AG10803 (cell line): ENCODE results near the gene NDC80.
"Not testable (repeated sequence)": the region's sequence is repeated elsewhere in the genome, so short reads cannot be mapped to it uniquely, and the experiment has no call there.

Experiments used
- DNase-seq: peaks from one replicate; pipeline ENCODE4 v3.0.0; 2010; ENCODE audit warnings: low read depth
- H3K4me3 ChIP-seq: 2 replicates; pipeline ENCODE4 v1.5.1; 2011; ENCODE audit warnings: mild to moderate bottlenecking, low read length, control low read depth
- CTCF ChIP-seq: conservative IDR thresholded peaks from 2 replicates; pipeline ENCODE4 v1.5.1; 2011; ENCODE audit warnings: mild to moderate bottlenecking, low read length, control low read depth, inconsistent platforms

Gene NDC80

GRCh38 chr18:2571200-2572170 is at the start of gene NDC80, which contains the start of gene METTL4:
Gene NDC80 (plus strand): TSS chr18:2571557. CDS start chr18:2572986, 1,429 bp downstream.
Gene METTL4 (minus strand): TSS chr18:2571505. CDS start chr18:2567216, 4,289 bp downstream.
- DNase-seq, result peak; percentile 86
- H3K4me3 ChIP-seq, result peak within 1 kb of the TSS; percentile 89
- no peak for TF ChIP-seq CTCF

- DNase-seq, result no peak
- TF ChIP-seq CTCF, result no peak
Measured at GRCh38 chr18:2522112-2522511, 49.2 kb upstream of the NDC80 start.

GRCh38 chr18:2524794-2525198 is 46.6 kb upstream of the NDC80 start:
- not testable (repeated sequence) for DNase-seq, H3K4me3 ChIP-seq

More at GRCh38 chr18:2522112-2522511, 49.2 kb upstream of the NDC80 start:
- H3K4me3 ChIP-seq, result no peak overlapping the region

- TF ChIP-seq CTCF, result no peak
- no peak for DNase-seq
- no peak overlapping the region for H3K4me3 ChIP-seq
Measured at GRCh38 chr18:2526329-2526728, 45.0 kb upstream of the NDC80 start.

- peak; percentile 19 for DNase-seq
- no peak overlapping the region for H3K4me3 ChIP-seq
- no peak for TF ChIP-seq CTCF
Measured at GRCh38 chr18:2529154-2529553, 42.2 kb upstream of the NDC80 start.

- H3K4me3 ChIP-seq, result no peak overlapping the region
- DNase-seq, result no peak
- TF ChIP-seq CTCF, result no peak
Measured at GRCh38 chr18:2531751-2532150, 39.6 kb upstream of the NDC80 start.

- no peak for TF ChIP-seq CTCF
- no peak overlapping the region for H3K4me3 ChIP-seq
- DNase-seq, result no peak
Measured at GRCh38 chr18:2532797-2533196, 38.6 kb upstream of the NDC80 start.
